GM19463 (cell line): ENCODE measurements around the gene TENM4.
"Not testable (repeated sequence)": the region's sequence is repeated elsewhere in the genome, so short reads cannot be mapped to it uniquely, and the experiment has no call there.

Experiments used
- ATAC-seq: cut with Tn5 transposase; IDR thresholded peaks from one replicate; pipeline ENCODE4 v1.9.1; 2021; ENCODE audit warnings: mild to moderate bottlenecking, moderate library complexity; ENCODE audit not compliant: unreplicated experiment

The TENM4 gene

GRCh38 chr11:78925387-78925786, 515.4 kb downstream of the TENM4 start:
- no peak for ATAC-seq

GRCh38 chr11:78922859-78923625, 517.8 kb downstream of the TENM4 start:
- no peak for ATAC-seq

GRCh38 chr11:78921509-78921908, 519.3 kb downstream of the TENM4 start:
- no peak for ATAC-seq

GRCh38 chr11:78920329-78920728, 520.5 kb downstream of the TENM4 start:
- no peak for ATAC-seq

- no peak for ATAC-seq
These were observed 524.1 kb downstream of the TENM4 start for GRCh38 chr11:78916759-78917158.

- no peak for ATAC-seq
These were observed 526.3 kb downstream of the TENM4 start for GRCh38 chr11:78914503-78914902.

- ATAC-seq = no peak
These were observed 528.1 kb downstream of the TENM4 start for GRCh38 chr11:78912778-78913177.

- no peak for ATAC-seq
These were observed 530.5 kb downstream of the TENM4 start for GRCh38 chr11:78910322-78910721.

- no peak for ATAC-seq
These were observed 531.4 kb downstream of the TENM4 start for GRCh38 chr11:78909386-78909785.

GRCh38 chr11:78907636-78908035, 533.2 kb downstream of the TENM4 start:
- no peak for ATAC-seq

GRCh38 chr11:78906566-78906965, 534.3 kb downstream of the TENM4 start:
- no peak for ATAC-seq

GRCh38 chr11:78905756-78906155, 535.1 kb downstream of the TENM4 start:
- no peak for ATAC-seq

GRCh38 chr11:78902771-78903507, 537.9 kb downstream of the TENM4 start:
- no peak for ATAC-seq

- no peak for ATAC-seq
These were observed 539.0 kb downstream of the TENM4 start for GRCh38 chr11:78901831-78902230.

- ATAC-seq = no peak
These were observed 542.5 kb downstream of the TENM4 start for GRCh38 chr11:78898266-78898775.

- ATAC-seq = no peak
These were observed 546.8 kb downstream of the TENM4 start for GRCh38 chr11:78893996-78894395.

GRCh38 chr11:78889698-78890097, 551.1 kb downstream of the TENM4 start:
- ATAC-seq = no peak

GRCh38 chr11:78886616-78887015, 554.2 kb downstream of the TENM4 start:
- no peak for ATAC-seq

GRCh38 chr11:78884761-78885160, 556.1 kb downstream of the TENM4 start:
- ATAC-seq = no peak

- ATAC-seq = no peak
These were observed 557.3 kb downstream of the TENM4 start for GRCh38 chr11:78883506-78883905.

- not testable (repeated sequence) for ATAC-seq
These were observed 561.5 kb downstream of the TENM4 start for GRCh38 chr11:78879094-78879980.
